ENCODE data around the gene NDUFS1.
A peak's percentile ranks its signal among the peaks of the same experiment; 100 is the strongest.
"Not testable (repeated sequence)": the region's sequence is repeated elsewhere in the genome, so short reads cannot be mapped to it uniquely, and the experiment has no call there.

NDUFS1 gene

GRCh38 chr2:206082298-206082843 is 76.9 kb downstream of the NDUFS1 start:
- peak overlapping the region in 2 of 3 experiments; percentile 25 to 33 for H3K4me3 Mint-ChIP-seq
- TF ChIP-seq, protein P1, sequence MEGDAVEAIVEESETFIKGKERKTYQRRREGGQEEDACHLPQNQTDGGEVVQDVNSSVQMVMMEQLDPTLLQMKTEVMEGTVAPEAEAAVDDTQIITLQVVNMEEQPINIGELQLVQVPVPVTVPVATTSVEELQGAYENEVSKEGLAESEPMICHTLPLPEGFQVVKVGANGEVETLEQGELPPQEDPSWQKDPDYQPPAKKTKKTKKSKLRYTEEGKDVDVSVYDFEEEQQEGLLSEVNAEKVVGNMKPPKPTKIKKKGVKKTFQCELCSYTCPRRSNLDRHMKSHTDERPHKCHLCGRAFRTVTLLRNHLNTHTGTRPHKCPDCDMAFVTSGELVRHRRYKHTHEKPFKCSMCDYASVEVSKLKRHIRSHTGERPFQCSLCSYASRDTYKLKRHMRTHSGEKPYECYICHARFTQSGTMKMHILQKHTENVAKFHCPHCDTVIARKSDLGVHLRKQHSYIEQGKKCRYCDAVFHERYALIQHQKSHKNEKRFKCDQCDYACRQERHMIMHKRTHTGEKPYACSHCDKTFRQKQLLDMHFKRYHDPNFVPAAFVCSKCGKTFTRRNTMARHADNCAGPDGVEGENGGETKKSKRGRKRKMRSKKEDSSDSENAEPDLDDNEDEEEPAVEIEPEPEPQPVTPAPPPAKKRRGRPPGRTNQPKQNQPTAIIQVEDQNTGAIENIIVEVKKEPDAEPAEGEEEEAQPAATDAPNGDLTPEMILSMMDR (IDR thresholded peaks at IDR 0.05; ENCODE audit: unreplicated experiment in 3 of 3): no peak
- peaks cover 31% of the 10 kb centered on the region for H3K4me1 Mint-ChIP-seq
- H3K27ac Mint-ChIP-seq: no peak overlapping the region
- H3K9me3 Mint-ChIP-seq: no peaks in the 10 kb centered on the region
- no peaks in the 10 kb centered on the region for H3K27me3 Mint-ChIP-seq (ENCODE audit: low read depth)
- H3K36me3 Mint-ChIP-seq (ENCODE audit: low read depth): no peaks in the 10 kb centered on the region

DNA sequence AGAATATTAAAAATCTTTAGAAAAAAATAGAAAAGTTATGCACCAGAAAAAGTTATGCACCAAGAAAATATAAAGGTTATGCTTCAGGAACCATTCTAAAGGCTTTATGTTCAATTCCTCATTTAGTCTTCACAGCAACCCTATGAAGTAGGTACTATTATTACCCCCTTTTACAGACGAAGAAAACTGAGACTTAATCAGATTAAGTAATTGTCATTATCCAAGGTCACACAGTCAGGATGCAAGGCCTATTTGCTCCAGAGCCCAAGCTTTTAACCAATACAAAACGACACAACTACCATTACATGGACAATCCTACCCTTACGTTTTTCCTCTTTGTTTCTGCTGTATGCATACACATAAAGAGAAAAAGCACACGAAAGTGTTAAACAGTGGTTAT is 78.3 kb downstream of the NDUFS1 start:
- no peaks in the 10 kb centered on the region for H3K27me3 Mint-ChIP-seq (ENCODE audit: low read depth)

DNA sequence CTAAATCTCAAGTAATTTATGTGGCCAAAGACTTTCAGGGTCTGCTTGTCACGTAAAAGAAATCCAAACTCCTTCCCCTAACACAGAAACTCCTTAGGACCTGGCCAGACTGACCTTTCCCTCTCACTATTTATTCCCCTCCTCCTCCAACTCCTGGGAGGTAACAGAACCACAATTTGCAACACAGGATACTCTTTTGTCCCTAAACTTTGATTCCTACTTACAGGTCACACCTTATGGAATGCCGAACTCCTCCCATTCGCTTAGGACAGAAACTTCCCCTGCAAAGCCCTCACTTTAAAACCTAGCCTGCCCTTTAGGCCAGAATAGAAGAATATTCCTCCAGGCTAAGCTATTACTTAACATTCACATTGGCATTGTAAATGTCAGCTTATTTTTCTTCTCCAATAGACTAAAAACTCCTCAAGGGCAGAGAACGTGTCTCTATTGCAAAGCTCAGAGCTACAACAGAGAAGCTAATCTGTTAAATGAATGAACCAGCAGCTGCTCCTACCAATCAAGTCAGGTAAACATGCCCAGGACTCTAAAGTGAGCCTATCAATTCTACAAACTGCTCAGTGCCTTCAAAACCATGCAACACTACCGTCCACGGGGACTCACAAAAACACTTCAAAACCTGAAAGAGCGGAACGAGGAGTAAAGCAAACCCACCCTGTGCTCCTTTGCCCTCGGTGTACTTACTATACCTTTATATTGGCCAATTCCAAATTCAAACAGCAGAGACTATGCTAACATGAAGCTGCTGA is 79.4 kb downstream of the NDUFS1 start:
- TF ChIP-seq, protein P1 (IDR thresholded peaks at IDR 0.05; ENCODE audit: unreplicated experiment in 3 of 3): no peak
- Mint-ChIP-seq H3K4me1 (peaks cover 25% of the 10 kb centered on the region), H3K27ac (peak overlapping the region in 1 of 3 experiments; percentile 57), H3K27me3 (ENCODE audit: low read depth) (no peaks in the 10 kb centered on the region), H3K36me3 (ENCODE audit: low read depth) (peaks cover 4% of the 10 kb centered on the region), H3K4me3 (no peak overlapping the region), H3K9me3 (no peaks in the 10 kb centered on the region)

More for the DNA sequence above, 78.3 kb downstream of the NDUFS1 start:
- Mint-ChIP-seq H3K9me3 (no peaks in the 10 kb centered on the region), H3K4me1 (peaks cover 25% of the 10 kb centered on the region), H3K36me3 (ENCODE audit: low read depth) (no peaks in the 10 kb centered on the region), H3K4me3 (peak overlapping the region in 2 of 3 experiments; percentile 51 to 65), H3K27ac (peak overlapping the region in 1 of 3 experiments; percentile 60)
- TF ChIP-seq, protein P1 (IDR thresholded peaks at IDR 0.05; ENCODE audit: unreplicated experiment in 3 of 3): no peak

GRCh38 chr2:206077879-206078278 is 81.4 kb downstream of the NDUFS1 start:
- H3K27me3 Mint-ChIP-seq (ENCODE audit: low read depth); H3K36me3 Mint-ChIP-seq (ENCODE audit: low read depth); H3K4me3 Mint-ChIP-seq; H3K9me3 Mint-ChIP-seq; H3K4me1 Mint-ChIP-seq: not testable (repeated sequence)
- peak overlapping the region in 1 of 3 experiments; percentile 7 for H3K27ac Mint-ChIP-seq

GRCh38 chr2:206075113-206075512 is 84.1 kb downstream of the NDUFS1 start:
- Mint-ChIP-seq H3K4me1 (peaks cover 8% of the 10 kb centered on the region), H3K27ac (no peak overlapping the region), H3K4me3 (no peak overlapping the region), H3K27me3 (ENCODE audit: low read depth) (no peaks in the 10 kb centered on the region), H3K36me3 (ENCODE audit: low read depth) (peaks cover 11% of the 10 kb centered on the region), H3K9me3 (no peaks in the 10 kb centered on the region)
- TF ChIP-seq, protein P1 (IDR thresholded peaks at IDR 0.05; ENCODE audit: unreplicated experiment in 3 of 3): no peak

- Mint-ChIP-seq H3K4me3 (no peak overlapping the region), H3K27ac (no peak overlapping the region), H3K36me3 (ENCODE audit: low read depth) (peaks cover 20% of the 10 kb centered on the region), H3K9me3 (no peaks in the 10 kb centered on the region), H3K4me1 (no peaks in the 10 kb centered on the region), H3K27me3 (ENCODE audit: low read depth) (no peaks in the 10 kb centered on the region)
- TF ChIP-seq, protein P1 (IDR thresholded peaks at IDR 0.05; ENCODE audit: unreplicated experiment in 3 of 3): no peak
These were observed 87.4 kb downstream of the NDUFS1 start for GRCh38 chr2:206071807-206072206.
